K562 (cell line): ENCODE results near the gene BTG2. TPM values are rescaled to one million over a fixed set of nuclear protein-coding genes. Genes with fewer than 3 reads are reported as not detected.

Experiments
- ATF3 ChIP-seq, 2 experiments: fragments of 450-650 bp in 1 of 2; sonication (generic) in 1 of 2; formaldehyde crosslinking in 1 of 2; IDR thresholded peaks in 1 of 2; conservative IDR thresholded peaks in 1 of 2; 2 replicates each; pipeline versions ENCODE4 v1.6.1 to v1.8.1; 2016 to 2023; ENCODE audit warnings: mild to moderate bottlenecking in 2 of 2, moderate library complexity in 2 of 2, inconsistent platforms in 1 of 2, missing genetic modification reagents in 1 of 2
- CREBBP ChIP-seq: IDR thresholded peaks from one replicate; pipeline ENCODE4 v1.6.1; 2012; ENCODE audit warnings: low read depth, mild to moderate bottlenecking, control low read depth, inconsistent platforms, low read length
- CTBP1 ChIP-seq: fragments of 450-650 bp; IDR thresholded peaks from 2 replicates; pipeline ENCODE4 v1.6.1; 2016; ENCODE audit warnings: borderline replicate concordance
- CTCFL ChIP-seq: IDR thresholded peaks from 2 replicates; pipeline ENCODE4 v1.6.1; 2011; ENCODE audit warnings: borderline replicate concordance, low read depth, mild to moderate bottlenecking, moderate library complexity, low read length; ENCODE audit not compliant: insufficient read depth, poor library complexity, severe bottlenecking
- IRF1 ChIP-seq: sonication (generic); formaldehyde crosslinking; IDR thresholded peaks from 2 replicates; pipeline ENCODE4 v1.8.0; 2022; ENCODE audit warnings: missing genetic modification reagents, mild to moderate bottlenecking, borderline replicate concordance
- MYBL2 ChIP-seq, 2 experiments: fragments of 450-650 bp in 1 of 2; sonication (generic) in 1 of 2; formaldehyde crosslinking in 1 of 2; IDR thresholded peaks; 2 replicates each; pipeline versions ENCODE4 v1.6.1 to v1.8.1; 2017 to 2022; ENCODE audit warnings: borderline replicate concordance in 1 of 2, inconsistent platforms in 1 of 2, low read depth in 1 of 2, mild to moderate bottlenecking in 1 of 2, missing genetic modification reagents in 1 of 2, moderate library complexity in 1 of 2
- RBM17 ChIP-seq: fragments of 200-400 bp; formaldehyde crosslinking; IDR thresholded peaks from 2 replicates; pipeline ENCODE4 v1.6.1; 2017; ENCODE audit warnings: low read depth, mild to moderate bottlenecking, low read length, borderline replicate concordance
- SAFB2 ChIP-seq: fragments of 200-400 bp; formaldehyde crosslinking; IDR thresholded peaks from 2 replicates; pipeline ENCODE4 v1.6.1; 2018; ENCODE audit warnings: borderline replicate concordance, low read length, low read depth, moderate library complexity; ENCODE audit not compliant: severe bottlenecking
- SP1 ChIP-seq: sonication (generic); formaldehyde crosslinking; IDR thresholded peaks from 2 replicates; pipeline ENCODE4 v1.8.1; 2022; ENCODE audit warnings: mild to moderate bottlenecking, missing genetic modification reagents
- XRCC3 ChIP-seq: fragments of 450-650 bp; IDR thresholded peaks from 2 replicates; pipeline ENCODE4 v1.6.1; 2017; ENCODE audit warnings: mild to moderate bottlenecking, moderate library complexity
- polyA plus RNA-seq, 8 experiments: library from polyadenylated mRNA; depleted of rRNA in 4 of 8; stranded (reverse) in 5 of 8; unstranded in 3 of 8; fragments of >200 nt; fragmentation: Nextera tagmentation in 2 of 8; fragmentation: Illumina TruSeq in 1 of 8; extraction: Ambion mirVana in 2 of 8; extraction: Trizol in 1 of 8; gene quantifications; 2 replicates each; pipeline versions ENCODE4 v1.2.1 to v1.2.3, GENCODE V29; 2011 to 2014; ENCODE audit warnings: inconsistent platforms in 1 of 8, missing spikeins in 1 of 8
- total RNA-seq, 7 experiments: library from RNA; depleted of rRNA in 6 of 7; stranded (reverse); fragments of >200 nt in 6 of 7; fragmentation: Illumina TruSeq in 2 of 7; extraction: Trizol in 2 of 7; gene quantifications; 2 replicates each; pipeline versions ENCODE4 v1.2.1 to v1.2.3, GENCODE V29; 2011 to 2021; ENCODE audit warnings: low replicate concordance in 1 of 7
- TF ChIP-seq, protein P1 (sequence below): fragments of 250-450 bp; sonication (Bioruptor Pico); IDR thresholded peaks from 2 replicates; pipeline ENCODE4 v1.5.1; 2021; ENCODE audit warnings: mild to moderate bottlenecking
- TF ChIP-seq, protein P2 (sequence below): fragments of 250-450 bp; sonication (Bioruptor Pico); IDR thresholded peaks from 2 replicates; pipeline ENCODE4 v1.4.0; 2020; ENCODE audit warnings: mild to moderate bottlenecking, moderate library complexity, borderline replicate concordance

The BTG2 gene
- total and polyA plus RNA-seq, 9 of the 15 experiments (the other 6 are each of a cell fraction or from before 2014, with no cell fraction given) = 2.3 to 41.9 (median 8.7) TPM

DNA sequence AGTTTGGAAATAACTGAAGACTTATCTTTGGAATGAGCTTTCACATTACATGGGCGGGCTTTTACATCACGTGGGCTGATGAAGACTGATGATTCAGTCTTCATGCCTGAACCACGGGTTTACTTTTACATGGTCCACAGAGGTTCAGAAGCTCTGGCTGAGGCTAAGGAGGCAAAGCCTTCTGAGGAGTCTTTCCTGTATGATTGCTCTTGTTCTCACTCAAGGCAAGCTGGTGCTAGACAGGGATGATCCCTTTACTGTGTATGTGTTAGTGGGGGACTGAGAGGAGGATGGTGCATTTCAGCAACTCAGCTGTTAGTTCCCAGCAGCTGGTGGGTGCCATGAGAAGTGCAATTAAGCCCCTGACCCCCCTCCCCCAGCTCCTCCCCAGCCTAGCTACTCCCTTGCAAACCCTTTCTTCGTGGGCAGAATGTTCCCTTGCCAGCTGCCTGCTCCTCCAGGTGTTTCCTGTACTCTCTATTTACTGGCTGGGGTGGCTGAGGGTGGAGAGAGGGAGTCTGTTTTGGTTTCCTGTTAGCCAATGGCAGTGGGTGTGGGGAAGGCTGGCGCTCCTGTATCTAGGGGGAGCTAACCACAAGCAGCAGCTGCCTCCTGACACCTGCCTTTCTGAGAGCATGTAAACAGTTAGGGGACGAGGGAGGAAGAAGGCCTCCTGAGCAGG lies 15.4 kb downstream of the BTG2 start (continued):
- TF ChIP-seq CTCFL (no peak), SP1 (CRISPR knock-in tag) (0 out of 2 replicates have a peak, but pooled peaks have one; percentile 35), CTBP1 (peak; percentile 32; the same call in 1 of the 2 replicates), RBM17 (no peak), IRF1 (CRISPR knock-in tag) (no peak), XRCC3 (no peak), CREBBP (no peak), ATF3 (IDR thresholded peaks at IDR 0.05) (peak; percentile 59), ATF3 (CRISPR knock-in tag; conservative IDR thresholded peaks at IDR 0.05) (no peak), MYBL2 (IDR thresholded peaks at IDR 0.05; ENCODE audit: low read depth) (no peak), MYBL2 (CRISPR knock-in tag; IDR thresholded peaks at IDR 0.05; ENCODE audit: borderline replicate concordance) (no peak), SAFB2 (no peak)
- TF ChIP-seq, protein P1, sequence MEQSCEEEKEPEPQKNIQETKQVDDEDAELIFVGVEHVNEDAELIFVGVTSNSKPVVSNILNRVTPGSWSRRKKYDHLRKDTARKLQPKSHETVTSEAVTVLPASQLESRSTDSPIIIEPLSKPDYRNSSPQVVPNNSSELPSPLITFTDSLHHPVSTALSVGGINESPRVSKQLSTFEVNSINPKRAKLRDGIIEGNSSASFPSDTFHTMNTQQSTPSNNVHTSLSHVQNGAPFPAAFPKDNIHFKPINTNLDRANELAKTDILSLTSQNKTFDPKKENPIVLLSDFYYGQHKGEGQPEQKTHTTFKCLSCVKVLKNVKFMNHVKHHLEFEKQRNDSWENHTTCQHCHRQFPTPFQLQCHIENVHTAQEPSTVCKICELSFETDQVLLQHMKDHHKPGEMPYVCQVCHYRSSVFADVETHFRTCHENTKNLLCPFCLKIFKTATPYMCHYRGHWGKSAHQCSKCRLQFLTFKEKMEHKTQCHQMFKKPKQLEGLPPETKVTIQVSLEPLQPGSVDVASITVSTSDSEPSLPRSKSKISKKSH = no peak
- TF ChIP-seq, protein P2, sequence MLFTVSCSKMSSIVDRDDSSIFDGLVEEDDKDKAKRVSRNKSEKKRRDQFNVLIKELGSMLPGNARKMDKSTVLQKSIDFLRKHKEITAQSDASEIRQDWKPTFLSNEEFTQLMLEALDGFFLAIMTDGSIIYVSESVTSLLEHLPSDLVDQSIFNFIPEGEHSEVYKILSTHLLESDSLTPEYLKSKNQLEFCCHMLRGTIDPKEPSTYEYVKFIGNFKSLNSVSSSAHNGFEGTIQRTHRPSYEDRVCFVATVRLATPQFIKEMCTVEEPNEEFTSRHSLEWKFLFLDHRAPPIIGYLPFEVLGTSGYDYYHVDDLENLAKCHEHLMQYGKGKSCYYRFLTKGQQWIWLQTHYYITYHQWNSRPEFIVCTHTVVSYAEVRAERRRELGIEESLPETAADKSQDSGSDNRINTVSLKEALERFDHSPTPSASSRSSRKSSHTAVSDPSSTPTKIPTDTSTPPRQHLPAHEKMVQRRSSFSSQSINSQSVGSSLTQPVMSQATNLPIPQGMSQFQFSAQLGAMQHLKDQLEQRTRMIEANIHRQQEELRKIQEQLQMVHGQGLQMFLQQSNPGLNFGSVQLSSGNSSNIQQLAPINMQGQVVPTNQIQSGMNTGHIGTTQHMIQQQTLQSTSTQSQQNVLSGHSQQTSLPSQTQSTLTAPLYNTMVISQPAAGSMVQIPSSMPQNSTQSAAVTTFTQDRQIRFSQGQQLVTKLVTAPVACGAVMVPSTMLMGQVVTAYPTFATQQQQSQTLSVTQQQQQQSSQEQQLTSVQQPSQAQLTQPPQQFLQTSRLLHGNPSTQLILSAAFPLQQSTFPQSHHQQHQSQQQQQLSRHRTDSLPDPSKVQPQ (CRISPR knock-in tag) = no peak
